Endothelial cell of umbilical vein (primary cell): Measurements from ENCODE around the gene RIMS4. TPM values are rescaled to one million over a fixed set of nuclear protein-coding genes. Genes with fewer than 3 reads are reported as not detected.

ENCODE experiments used
- BruUV-seq: library from RNA; stranded (reverse); fragments of 400-500 nt; replicated peaks from 2 replicates; lab custom pipeline; 2021; lab: Mats Ljungman, UMichigan
- CTCF ChIA-PET: fragments of 300-600, 350-600 bp; sonication (Branson Sonifier 250); formaldehyde crosslinking; loops from one replicate; lab custom pipeline; 2021; ENCODE audit warnings: antibody characterized with exemption, inconsistent platforms; lab: Charles Lee
- POLR2A ChIA-PET: fragments of 300-600, 350-600 bp; sonication (Branson Sonifier 250); formaldehyde crosslinking; loops from one replicate; lab custom pipeline; 2021; ENCODE audit warnings: antibody characterized with exemption, inconsistent platforms; lab: Charles Lee
- DNase-seq: peaks from one replicate; pipeline ENCODE4 v3.0.0-alpha.2; 2011; ENCODE audit warnings: low read depth, low spot score
- FAIRE-seq: peaks from 2 replicates; lab custom pipeline; 2011; peaks lifted over from hg19 to GRCh38; lab: Jason Lieb, UNC
- H2AFZ ChIP-seq: 2 replicates; pipeline ENCODE4 v1.6.0; 2012; ENCODE audit warnings: low read depth, low read length, control low read depth, inconsistent platforms
- H3K27ac ChIP-seq: 2 replicates; pipeline ENCODE4 v1.5.1; 2011; ENCODE audit warnings: low read depth, mild to moderate bottlenecking, control low read depth, low read length, moderate library complexity; ENCODE audit not compliant: insufficient read depth
- H3K27me3 ChIP-seq, 2 experiments: 2 replicates each; pipeline versions ENCODE4 v1.6.0 to v1.6.1; 2011; ENCODE audit warnings: low read length in 2 of 2, mixed read lengths in 1 of 2; ENCODE audit not compliant: control insufficient read depth in 2 of 2, insufficient read depth in 2 of 2
- H3K36me3 ChIP-seq, 2 experiments: 2 replicates in 1 of 2; 3 replicates in 1 of 2; pipeline ENCODE4 v1.5.1; 2011; ENCODE audit warnings: low read length in 2 of 2, mild to moderate bottlenecking in 1 of 2, moderate library complexity in 1 of 2; ENCODE audit not compliant: control insufficient read depth in 2 of 2, insufficient read depth in 2 of 2; ENCODE audit errors: extremely low read depth in 1 of 2
- H3K4me1 ChIP-seq: 3 replicates; pipeline ENCODE4 v1.5.1; 2011; ENCODE audit warnings: mild to moderate bottlenecking, low read length; ENCODE audit not compliant: control insufficient read depth, insufficient read depth; ENCODE audit errors: extremely low read depth
- H3K4me2 ChIP-seq: 2 replicates; pipeline ENCODE4 v1.6.1; 2011; ENCODE audit warnings: low read length, control low read depth, mixed read lengths; ENCODE audit not compliant: insufficient read depth
- H3K4me3 ChIP-seq, 3 experiments: fragments of 200-600 bp in 1 of 3; sonication (generic), shearing (Covaris generic) in 1 of 3; replicated peaks in 1 of 3; 2 replicates each; pipeline ENCODE4 v1.5.1; 2011 to 2016; ENCODE audit warnings: control low read depth in 3 of 3, low read length in 3 of 3, mild to moderate bottlenecking in 2 of 3, inconsistent platforms in 1 of 3, low read depth in 1 of 3, moderate library complexity in 1 of 3; ENCODE audit not compliant: insufficient read depth in 1 of 3
- H3K79me2 ChIP-seq: 2 replicates; pipeline ENCODE4 v1.6.0; 2012; ENCODE audit warnings: low read length, inconsistent platforms; ENCODE audit not compliant: control insufficient read depth, insufficient read depth
- H3K9ac ChIP-seq: replicated peaks from 2 replicates; pipeline ENCODE3; 2011; ENCODE audit warnings: low read length, control low read depth; ENCODE audit not compliant: insufficient read depth; ENCODE audit errors: extremely low read depth
- H3K9me1 ChIP-seq: replicated peaks from 3 replicates; pipeline ENCODE4 v1.6.0; 2011; ENCODE audit warnings: mild to moderate bottlenecking, low read length; ENCODE audit not compliant: control insufficient read depth, insufficient read depth; ENCODE audit errors: extremely low read depth
- H3K9me3 ChIP-seq: replicated peaks from 2 replicates; pipeline ENCODE4 v1.5.1; 2012; ENCODE audit warnings: low read length, inconsistent platforms; ENCODE audit not compliant: control insufficient read depth, insufficient read depth
- H4K20me1 ChIP-seq: replicated peaks from 2 replicates; pipeline ENCODE3; 2011; ENCODE audit warnings: mild to moderate bottlenecking, low read length; ENCODE audit not compliant: control insufficient read depth, insufficient read depth; ENCODE audit errors: extremely low read depth
- EZH2 ChIP-seq: IDR thresholded peaks from 2 replicates; pipeline ENCODE4 v1.6.1; 2012; ENCODE audit warnings: borderline replicate concordance, low read depth, mild to moderate bottlenecking, moderate library complexity, low read length, inconsistent platforms; ENCODE audit not compliant: severe bottlenecking
- FOS ChIP-seq: IDR thresholded peaks from 2 replicates; pipeline ENCODE4 v1.6.1; 2011; ENCODE audit warnings: mild to moderate bottlenecking, low read length, moderate library complexity, borderline replicate concordance; ENCODE audit not compliant: insufficient read depth
- GATA2 ChIP-seq: IDR thresholded peaks from 2 replicates; pipeline ENCODE4 v1.7.0; 2011; ENCODE audit warnings: low read depth, mild to moderate bottlenecking, moderate library complexity, mixed read lengths, low read length; ENCODE audit not compliant: insufficient read length, insufficient read depth
- JUN ChIP-seq: IDR thresholded peaks from 2 replicates; pipeline ENCODE4 v1.6.1; 2011; ENCODE audit warnings: borderline replicate concordance, low read depth; ENCODE audit not compliant: insufficient read length, insufficient read depth
- MAX ChIP-seq: IDR thresholded peaks from 2 replicates; pipeline ENCODE4 v1.6.1; 2011; ENCODE audit not compliant: insufficient read depth, insufficient read length
- POLR2A ChIP-seq: IDR thresholded peaks from 2 replicates; pipeline ENCODE4 v1.6.1; 2012; ENCODE audit warnings: low read depth, mild to moderate bottlenecking, control low read depth, low read length
- POLR2AphosphoS5 ChIP-seq: IDR thresholded peaks from 2 replicates; pipeline ENCODE4 v1.6.1; 2012; ENCODE audit warnings: low read depth, mild to moderate bottlenecking, control low read depth, low read length, moderate library complexity; ENCODE audit not compliant: insufficient read depth
- dilution Hi-C: fragments of 300-500 bp; cut with MboI; formaldehyde crosslinking; loops from one replicate; pipeline ENCODE4 v1.15.0; 2019; ENCODE audit warnings: low sequenced_read_pairs; ENCODE audit not compliant: extremely low pct_ligation_motif_present
- intact Hi-C: fragments of 100-400 bp; cut with micrococcal nuclease; formaldehyde crosslinking; loops from one replicate; pipeline ENCODE4 v1.10.0; 2022
- polyA plus RNA-seq, 4 experiments: library from polyadenylated mRNA; depleted of rRNA in 3 of 4; stranded (reverse) in 3 of 4; unstranded in 1 of 4; fragments of >200 nt; gene quantifications; 2 replicates each; pipeline versions ENCODE4 v1.2.1 to v1.2.3, GENCODE V29; 2011 to 2012; ENCODE audit warnings: missing spikeins in 1 of 4
- total RNA-seq: library from RNA; stranded (reverse); gene quantifications from 2 replicates; pipeline ENCODE4 v1.2.3, GENCODE V29; 2021
- TF ChIP-seq, protein P1 (sequence below), 2 donors: IDR thresholded peaks; 1 replicate in 1 of 2; 2 replicates in 1 of 2; pipeline ENCODE4 v1.5.1; 2011; ENCODE audit warnings: low read length in 2 of 2, mild to moderate bottlenecking in 2 of 2, moderate library complexity in 2 of 2, control low read depth in 1 of 2, inconsistent platforms in 1 of 2, low read depth in 1 of 2; ENCODE audit not compliant: insufficient read depth in 1 of 2; ENCODE audit errors: extremely low read depth in 1 of 2

RIMS4 gene
- total and polyA plus RNA-seq, 2 donors (not counting 3 experiments of a cell fraction or from before 2014, with no cell fraction given) = not detected

DNA sequence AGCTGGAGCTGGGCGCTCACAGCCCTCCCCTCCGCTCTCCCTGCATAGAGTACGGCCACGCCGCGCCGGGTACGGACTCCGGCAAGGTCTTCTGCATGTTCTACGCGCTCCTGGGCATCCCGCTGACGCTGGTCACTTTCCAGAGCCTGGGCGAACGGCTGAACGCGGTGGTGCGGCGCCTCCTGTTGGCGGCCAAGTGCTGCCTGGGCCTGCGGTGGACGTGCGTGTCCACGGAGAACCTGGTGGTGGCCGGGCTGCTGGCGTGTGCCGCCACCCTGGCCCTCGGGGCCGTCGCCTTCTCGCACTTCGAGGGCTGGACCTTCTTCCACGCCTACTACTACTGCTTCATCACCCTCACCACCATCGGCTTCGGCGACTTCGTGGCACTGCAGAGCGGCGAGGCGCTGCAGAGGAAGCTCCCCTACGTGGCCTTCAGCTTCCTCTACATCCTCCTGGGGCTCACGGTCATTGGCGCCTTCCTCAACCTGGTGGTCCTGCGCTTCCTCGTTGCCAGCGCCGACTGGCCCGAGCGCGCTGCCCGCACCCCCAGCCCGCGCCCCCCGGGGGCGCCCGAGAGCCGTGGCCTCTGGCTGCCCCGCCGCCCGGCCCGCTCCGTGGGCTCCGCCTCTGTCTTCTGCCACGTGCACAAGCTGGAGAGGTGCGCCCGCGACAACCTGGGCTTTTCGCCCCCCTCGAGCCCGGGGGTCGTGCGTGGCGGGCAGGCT, 60.1 kb downstream of the RIMS4 start:
- POLR2A ChIA-PET = no interaction called here
- Histone ChIP-seq H3K4me1 (peaks cover 4% of the 10 kb centered on the region), H3K9me3 (no peaks in the 10 kb centered on the region), H3K9me1 (no peaks in the 10 kb centered on the region), H3K9ac (no peak overlapping the region), H3K79me2 (no peaks in the 10 kb centered on the region), H3K36me3 (no peaks in the 10 kb centered on the region), H2AFZ (no peak overlapping the region), H3K27me3 (peaks cover 5 to 15% of the 10 kb centered on the region in 2 experiments), H4K20me1 (no peaks in the 10 kb centered on the region), H3K4me3 (no peak overlapping the region), H3K27ac (no peak overlapping the region), H3K4me2 (no peak overlapping the region)
- DNase-seq (no peak), FAIRE-seq (no peak)
- intact Hi-C loops = no loop called here
- no TSS peak for BruUV-seq
- dilution Hi-C loops = no loop called here
- TF ChIP-seq FOS = no peak
- TF ChIP-seq POLR2AphosphoS5 = no peak
- TF ChIP-seq MAX = no peak
- TF ChIP-seq POLR2A = no peak
- no peak for TF ChIP-seq JUN
- TF ChIP-seq, protein P1, sequence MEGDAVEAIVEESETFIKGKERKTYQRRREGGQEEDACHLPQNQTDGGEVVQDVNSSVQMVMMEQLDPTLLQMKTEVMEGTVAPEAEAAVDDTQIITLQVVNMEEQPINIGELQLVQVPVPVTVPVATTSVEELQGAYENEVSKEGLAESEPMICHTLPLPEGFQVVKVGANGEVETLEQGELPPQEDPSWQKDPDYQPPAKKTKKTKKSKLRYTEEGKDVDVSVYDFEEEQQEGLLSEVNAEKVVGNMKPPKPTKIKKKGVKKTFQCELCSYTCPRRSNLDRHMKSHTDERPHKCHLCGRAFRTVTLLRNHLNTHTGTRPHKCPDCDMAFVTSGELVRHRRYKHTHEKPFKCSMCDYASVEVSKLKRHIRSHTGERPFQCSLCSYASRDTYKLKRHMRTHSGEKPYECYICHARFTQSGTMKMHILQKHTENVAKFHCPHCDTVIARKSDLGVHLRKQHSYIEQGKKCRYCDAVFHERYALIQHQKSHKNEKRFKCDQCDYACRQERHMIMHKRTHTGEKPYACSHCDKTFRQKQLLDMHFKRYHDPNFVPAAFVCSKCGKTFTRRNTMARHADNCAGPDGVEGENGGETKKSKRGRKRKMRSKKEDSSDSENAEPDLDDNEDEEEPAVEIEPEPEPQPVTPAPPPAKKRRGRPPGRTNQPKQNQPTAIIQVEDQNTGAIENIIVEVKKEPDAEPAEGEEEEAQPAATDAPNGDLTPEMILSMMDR (IDR thresholded peaks at IDR 0.05; ENCODE audit: extremely low read depth in 1 of 2, insufficient read depth in 1 of 2, low read depth in 1 of 2, low read length in 2 of 2) = peak in 1 of 2 donors; percentile 30
- peak; percentile 46 for TF ChIP-seq EZH2
- TF ChIP-seq GATA2 = no peak
- CTCF ChIA-PET = interaction anchor here (5.0 kb wide), 1 partner anchor 118 kb away, joined by 106 read pairs; no protein-coding TSS in a partner anchor
